ENCODE results near the gene CDH23.
A peak's percentile ranks its signal among the peaks of the same experiment; 100 is the strongest.

Gene CDH23

GRCh38 chr10:71611131-71611530 is 214.4 kb downstream of the CDH23 start:
- no peaks in the 10 kb centered on the region for H3K27me3 ChIP-seq (ENCODE audit: control insufficient read depth, insufficient read depth, low read length)
- no peak overlapping the region for H3K9ac ChIP-seq (ENCODE audit: low read length)
- H3K4me1 ChIP-seq (ENCODE audit: control insufficient read depth, insufficient read depth, low read length), result peaks cover 31% of the 10 kb centered on the region
- H3K9me3 ChIP-seq (ENCODE audit: control insufficient read depth, insufficient read depth, low read depth, low read length), result no peaks in the 10 kb centered on the region
- no peak overlapping the region for H3K27ac ChIP-seq (ENCODE audit: low read depth, low read length)
- H3K36me3 ChIP-seq (ENCODE audit: control insufficient read depth, insufficient read depth, low read length), result no peaks in the 10 kb centered on the region
- H3K4me3 ChIP-seq (ENCODE audit: low read depth, low read length), result no peak overlapping the region

GRCh38 chr10:71611709-71612422 is 215.1 kb downstream of the CDH23 start:
- peaks cover 30% of the 10 kb centered on the region for H3K4me1 ChIP-seq (ENCODE audit: control insufficient read depth, insufficient read depth, low read length)
- H3K27ac ChIP-seq (ENCODE audit: low read depth, low read length), result no peak overlapping the region
- no peaks in the 10 kb centered on the region for H3K27me3 ChIP-seq (ENCODE audit: control insufficient read depth, insufficient read depth, low read length)
- no peak overlapping the region for H3K4me3 ChIP-seq (ENCODE audit: low read depth, low read length)
- H3K9ac ChIP-seq (ENCODE audit: low read length), result no peak overlapping the region
- no peaks in the 10 kb centered on the region for H3K9me3 ChIP-seq (ENCODE audit: control insufficient read depth, insufficient read depth, low read depth, low read length)
- H3K36me3 ChIP-seq (ENCODE audit: control insufficient read depth, insufficient read depth, low read length), result no peaks in the 10 kb centered on the region

GRCh38 chr10:71613261-71613777 is 216.6 kb downstream of the CDH23 start:
- Histone ChIP-seq H3K27me3 (ENCODE audit: control insufficient read depth, insufficient read depth, low read length) (no peaks in the 10 kb centered on the region), H3K4me3 (ENCODE audit: low read depth, low read length) (no peak overlapping the region), H3K27ac (ENCODE audit: low read depth, low read length) (no peak overlapping the region)

GRCh38 chr10:71613877-71614276 is 217.2 kb downstream of the CDH23 start:
- H3K9ac ChIP-seq (ENCODE audit: low read length), result no peak overlapping the region
- H3K27ac ChIP-seq (ENCODE audit: low read depth, low read length), result no peak overlapping the region
- no peaks in the 10 kb centered on the region for H3K36me3 ChIP-seq (ENCODE audit: control insufficient read depth, insufficient read depth, low read length)
- H3K4me1 ChIP-seq (ENCODE audit: control insufficient read depth, insufficient read depth, low read length), result peaks cover 23% of the 10 kb centered on the region
- H3K9me3 ChIP-seq (ENCODE audit: control insufficient read depth, insufficient read depth, low read depth, low read length), result peaks cover 6% of the 10 kb centered on the region
- H3K4me3 ChIP-seq (ENCODE audit: low read depth, low read length), result no peak overlapping the region
- no peaks in the 10 kb centered on the region for H3K27me3 ChIP-seq (ENCODE audit: control insufficient read depth, insufficient read depth, low read length)

More at GRCh38 chr10:71613261-71613777, 216.6 kb downstream of the CDH23 start:
- Histone ChIP-seq H3K36me3 (ENCODE audit: control insufficient read depth, insufficient read depth, low read length) (no peaks in the 10 kb centered on the region), H3K9me3 (ENCODE audit: control insufficient read depth, insufficient read depth, low read depth, low read length) (peaks cover 6% of the 10 kb centered on the region), H3K4me1 (ENCODE audit: control insufficient read depth, insufficient read depth, low read length) (peaks cover 28% of the 10 kb centered on the region), H3K9ac (ENCODE audit: low read length) (no peak overlapping the region)

- Histone ChIP-seq H3K9me3 (ENCODE audit: control insufficient read depth, insufficient read depth, low read depth, low read length) (peaks cover 6% of the 10 kb centered on the region), H3K9ac (ENCODE audit: low read length) (no peak overlapping the region), H3K4me1 (ENCODE audit: control insufficient read depth, insufficient read depth, low read length) (peaks cover 19% of the 10 kb centered on the region), H3K27ac (ENCODE audit: low read depth, low read length) (no peak overlapping the region), H3K4me3 (ENCODE audit: low read depth, low read length) (no peak overlapping the region), H3K27me3 (ENCODE audit: control insufficient read depth, insufficient read depth, low read length) (no peaks in the 10 kb centered on the region), H3K36me3 (ENCODE audit: control insufficient read depth, insufficient read depth, low read length) (no peaks in the 10 kb centered on the region)
These were observed 218.2 kb downstream of the CDH23 start for GRCh38 chr10:71614946-71615345.

- Histone ChIP-seq H3K4me3 (ENCODE audit: low read depth, low read length) (no peak overlapping the region), H3K9me3 (ENCODE audit: control insufficient read depth, insufficient read depth, low read depth, low read length) (peaks cover 6% of the 10 kb centered on the region), H3K9ac (ENCODE audit: low read length) (no peak overlapping the region), H3K4me1 (ENCODE audit: control insufficient read depth, insufficient read depth, low read length) (peaks cover 17% of the 10 kb centered on the region), H3K36me3 (ENCODE audit: control insufficient read depth, insufficient read depth, low read length) (no peaks in the 10 kb centered on the region), H3K27ac (ENCODE audit: low read depth, low read length) (no peak overlapping the region), H3K27me3 (ENCODE audit: control insufficient read depth, insufficient read depth, low read length) (no peaks in the 10 kb centered on the region)
These were observed 219.0 kb downstream of the CDH23 start for GRCh38 chr10:71615538-71616329.

GRCh38 chr10:71616817-71617654 is 220.3 kb downstream of the CDH23 start:
- Histone ChIP-seq H3K27ac (ENCODE audit: low read depth, low read length) (no peak overlapping the region), H3K4me3 (ENCODE audit: low read depth, low read length) (no peak overlapping the region), H3K36me3 (ENCODE audit: control insufficient read depth, insufficient read depth, low read length) (no peaks in the 10 kb centered on the region), H3K9ac (ENCODE audit: low read length) (no peak overlapping the region), H3K9me3 (ENCODE audit: control insufficient read depth, insufficient read depth, low read depth, low read length) (peaks cover 6% of the 10 kb centered on the region), H3K4me1 (ENCODE audit: control insufficient read depth, insufficient read depth, low read length) (peaks cover 30% of the 10 kb centered on the region), H3K27me3 (ENCODE audit: control insufficient read depth, insufficient read depth, low read length) (no peaks in the 10 kb centered on the region)

- Histone ChIP-seq H3K4me1 (ENCODE audit: control insufficient read depth, insufficient read depth, low read length) (peaks cover 39% of the 10 kb centered on the region), H3K27ac (ENCODE audit: low read depth, low read length) (no peak overlapping the region), H3K27me3 (ENCODE audit: control insufficient read depth, insufficient read depth, low read length) (no peaks in the 10 kb centered on the region), H3K4me3 (ENCODE audit: low read depth, low read length) (no peak overlapping the region), H3K36me3 (ENCODE audit: control insufficient read depth, insufficient read depth, low read length) (no peaks in the 10 kb centered on the region), H3K9me3 (ENCODE audit: control insufficient read depth, insufficient read depth, low read depth, low read length) (peaks cover 6% of the 10 kb centered on the region), H3K9ac (ENCODE audit: low read length) (no peak overlapping the region)
These were observed 221.5 kb downstream of the CDH23 start for GRCh38 chr10:71618176-71618575.

- Histone ChIP-seq H3K36me3 (ENCODE audit: control insufficient read depth, insufficient read depth, low read length) (no peaks in the 10 kb centered on the region), H3K4me3 (ENCODE audit: low read depth, low read length) (no peak overlapping the region), H3K27ac (ENCODE audit: low read depth, low read length) (no peak overlapping the region), H3K9ac (ENCODE audit: low read length) (no peak overlapping the region), H3K27me3 (ENCODE audit: control insufficient read depth, insufficient read depth, low read length) (no peaks in the 10 kb centered on the region), H3K9me3 (ENCODE audit: control insufficient read depth, insufficient read depth, low read depth, low read length) (peaks cover 6% of the 10 kb centered on the region), H3K4me1 (ENCODE audit: control insufficient read depth, insufficient read depth, low read length) (peaks cover 39% of the 10 kb centered on the region)
These were observed 221.9 kb downstream of the CDH23 start for GRCh38 chr10:71618598-71618997.

- Histone ChIP-seq H3K27ac (ENCODE audit: low read depth, low read length) (peak overlapping the region; percentile 33; the same call in 1 of the 2 replicates), H3K4me1 (ENCODE audit: control insufficient read depth, insufficient read depth, low read length) (peaks cover 54% of the 10 kb centered on the region), H3K27me3 (ENCODE audit: control insufficient read depth, insufficient read depth, low read length) (no peaks in the 10 kb centered on the region), H3K9ac (ENCODE audit: low read length) (no peak overlapping the region), H3K9me3 (ENCODE audit: control insufficient read depth, insufficient read depth, low read depth, low read length) (peaks cover 6% of the 10 kb centered on the region), H3K36me3 (ENCODE audit: control insufficient read depth, insufficient read depth, low read length) (no peaks in the 10 kb centered on the region), H3K4me3 (ENCODE audit: low read depth, low read length) (no peak overlapping the region)
These were observed 223.9 kb downstream of the CDH23 start for GRCh38 chr10:71620642-71621041.
